RPMI8226 (cell line): Measurements from ENCODE around the gene PERM1.
"Not testable (repeated sequence)": the region's sequence is repeated elsewhere in the genome, so short reads cannot be mapped to it uniquely, and the experiment has no call there.

Experiments
- DNase-seq: peaks from one replicate; pipeline ENCODE4 v3.0.0-alpha.2; 2015

The PERM1 gene

DNA sequence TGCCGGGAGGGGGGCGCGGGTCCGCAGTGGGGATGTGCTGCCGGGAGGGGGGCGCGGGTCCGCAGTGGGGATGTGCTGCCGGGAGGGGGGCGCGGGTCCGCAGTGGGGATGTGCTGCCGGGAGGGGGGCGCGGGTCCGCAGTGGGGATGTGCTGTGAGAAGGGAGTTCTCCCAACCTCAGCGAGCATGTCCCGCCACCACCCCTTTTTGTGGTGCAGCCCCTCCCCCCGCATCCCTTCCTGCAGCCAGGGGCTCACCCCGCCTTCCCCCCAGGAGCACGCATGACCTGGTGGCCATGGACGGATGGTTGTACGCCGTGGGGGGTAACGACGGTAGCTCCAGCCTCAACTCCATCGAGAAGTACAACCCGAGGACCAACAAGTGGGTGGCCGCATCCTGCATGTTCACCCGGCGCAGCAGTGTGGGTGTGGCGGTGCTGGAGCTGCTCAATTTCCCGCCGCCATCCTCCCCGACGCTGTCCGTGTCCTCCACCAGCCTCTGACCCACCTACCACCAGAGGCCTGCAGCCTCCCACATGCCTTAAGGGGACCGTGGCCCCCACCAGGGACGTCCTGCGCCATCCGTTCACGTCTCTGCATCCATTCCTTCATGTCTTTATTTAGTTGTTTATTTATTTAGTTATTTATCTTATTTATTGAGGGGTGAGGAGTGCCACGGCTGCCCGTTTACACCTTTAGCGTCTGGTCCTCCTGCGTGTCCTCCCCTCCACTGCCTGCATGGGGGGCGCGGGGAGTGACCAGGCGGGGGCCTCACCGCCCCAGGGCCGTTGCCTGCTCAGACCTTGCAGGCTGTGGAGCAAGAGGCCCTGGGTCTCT is 17.0 kb downstream of the PERM1 start:
- DNase-seq, result no peak

GRCh38 chr1:963746-964525 is 18.0 kb downstream of the PERM1 start:
- DNase-seq, result no peak

- DNase-seq, result no peak
Observed at GRCh38 chr1:963301-963651, 18.6 kb downstream of the PERM1 start.

DNA sequence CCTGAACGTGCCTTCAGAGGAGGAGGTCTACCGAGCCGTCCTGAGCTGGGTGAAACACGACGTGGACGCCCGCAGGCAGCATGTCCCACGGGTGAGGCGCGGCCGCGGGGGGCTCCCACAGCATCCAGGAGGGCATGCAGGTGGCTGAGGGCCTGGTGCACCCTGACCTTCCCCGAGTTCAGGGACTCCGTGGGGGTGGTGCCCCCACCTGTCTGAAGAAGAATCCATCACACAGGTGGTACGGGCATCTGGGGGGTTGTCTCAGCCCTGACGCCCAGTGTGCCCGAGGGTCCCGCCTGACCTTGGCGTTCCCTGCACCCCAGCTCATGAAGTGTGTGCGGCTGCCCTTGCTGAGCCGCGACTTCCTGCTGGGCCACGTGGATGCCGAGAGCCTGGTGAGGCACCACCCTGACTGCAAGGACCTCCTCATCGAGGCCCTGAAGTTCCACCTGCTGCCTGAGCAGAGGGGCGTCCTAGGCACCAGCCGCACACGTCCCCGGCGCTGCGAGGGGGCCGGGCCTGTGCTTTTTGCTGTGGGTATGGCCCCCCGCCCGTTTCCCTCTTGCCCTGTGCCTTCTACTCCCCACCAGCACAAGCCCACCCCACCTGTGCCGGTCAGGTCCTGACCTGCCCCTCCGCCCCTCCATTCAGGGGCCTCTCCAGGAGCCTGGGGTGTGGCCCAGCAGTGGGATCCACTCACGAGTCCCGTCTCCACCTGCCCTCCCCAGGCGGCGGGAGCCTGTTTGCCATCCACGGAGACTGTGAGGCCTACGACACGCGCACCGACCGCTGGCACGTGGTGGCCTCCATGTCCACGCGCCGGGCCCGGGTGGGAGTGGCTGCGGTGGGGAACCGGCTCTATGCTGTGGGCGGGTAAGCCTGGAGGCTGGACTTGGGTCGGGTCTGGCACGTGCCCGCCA is 19.3 kb downstream of the PERM1 start:
- no peak for DNase-seq

GRCh38 chr1:961132-961669 is 20.7 kb downstream of the PERM1 start:
- DNase-seq, result no peak

DNA sequence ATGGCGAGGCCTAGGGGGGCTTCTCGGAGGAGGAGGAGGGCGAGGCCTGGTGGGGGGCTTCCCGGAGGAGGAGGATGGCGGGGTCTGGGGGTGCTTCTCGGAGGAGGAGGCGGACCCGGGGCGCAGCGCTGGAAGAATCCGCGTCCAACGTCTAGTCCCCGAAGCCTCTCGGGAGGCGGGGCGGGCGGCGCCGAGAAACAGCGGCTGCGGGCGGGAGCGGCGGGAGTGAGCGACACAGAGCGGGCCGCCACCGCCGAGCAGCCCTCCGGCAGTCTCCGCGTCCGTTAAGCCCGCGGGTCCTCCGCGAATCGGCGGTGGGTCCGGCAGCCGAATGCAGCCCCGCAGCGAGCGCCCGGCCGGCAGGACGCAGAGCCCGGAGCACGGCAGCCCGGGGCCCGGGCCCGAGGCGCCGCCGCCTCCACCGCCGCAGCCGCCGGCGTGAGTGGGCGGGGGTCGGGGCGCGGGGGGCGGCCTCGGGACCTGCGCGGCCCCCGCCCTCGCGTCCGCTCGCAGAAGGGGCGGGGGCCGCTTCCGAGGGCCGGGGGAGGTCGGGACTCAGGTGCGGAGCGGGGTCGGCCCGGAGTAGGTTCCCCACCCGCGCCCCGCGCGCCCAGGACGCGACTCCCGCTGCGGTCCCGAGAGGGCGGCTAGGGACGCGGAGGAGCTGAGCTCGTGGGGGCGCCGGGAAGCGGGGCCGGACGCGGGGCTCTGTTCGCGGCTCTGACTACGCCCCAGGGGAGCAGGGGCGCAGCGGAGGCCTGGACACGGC is 21.3 kb downstream of the PERM1 start, which contains the start of gene KLHL17:
Gene KLHL17, plus strand, starts transcription at position 222 of the 769 bp plus-strand sequence. Its CDS starts 110 bp downstream, at position 332.
- DNase-seq, result peak; percentile 89

DNA sequence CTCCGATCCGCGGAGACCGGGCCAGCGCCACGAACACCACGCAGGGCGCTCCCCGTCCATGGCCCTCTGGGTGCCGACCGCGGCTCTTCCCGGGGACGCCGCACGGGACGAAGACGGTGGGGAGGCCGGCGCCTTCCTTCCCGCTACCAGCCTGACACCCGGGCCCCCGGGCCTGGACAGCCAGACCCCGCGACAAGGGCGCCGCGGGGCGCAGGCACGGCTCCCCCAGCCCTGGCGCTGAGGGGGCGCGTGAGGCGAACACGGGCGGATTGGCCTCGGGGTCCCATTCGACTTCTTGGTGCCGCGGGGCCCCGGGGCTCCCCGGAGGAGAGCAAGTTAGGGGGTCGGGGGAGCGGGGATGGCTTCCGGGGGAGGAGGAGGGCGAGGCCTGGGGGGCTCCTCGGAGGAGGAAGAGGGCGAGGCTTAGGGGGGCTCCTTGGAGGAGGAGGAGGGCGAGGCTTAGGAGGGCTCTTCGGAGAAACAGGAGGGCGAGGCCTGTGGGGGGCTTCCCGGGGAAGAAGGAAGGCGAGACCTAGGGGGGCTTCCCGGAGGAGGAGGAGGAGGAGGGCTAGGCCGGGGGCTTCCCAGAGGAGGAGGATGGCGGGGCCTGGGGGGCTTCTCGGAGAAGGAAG is 22.0 kb downstream of the PERM1 start:
- no peak for DNase-seq

GRCh38 chr1:958823-959730 is 22.8 kb downstream of the PERM1 start, which contains the start of gene NOC2L:
TSS of gene NOC2L (minus strand) at chr1:959256. CDS start at chr1:959240, 16 bp downstream.
- DNase-seq, result peak; percentile 96

DNA sequence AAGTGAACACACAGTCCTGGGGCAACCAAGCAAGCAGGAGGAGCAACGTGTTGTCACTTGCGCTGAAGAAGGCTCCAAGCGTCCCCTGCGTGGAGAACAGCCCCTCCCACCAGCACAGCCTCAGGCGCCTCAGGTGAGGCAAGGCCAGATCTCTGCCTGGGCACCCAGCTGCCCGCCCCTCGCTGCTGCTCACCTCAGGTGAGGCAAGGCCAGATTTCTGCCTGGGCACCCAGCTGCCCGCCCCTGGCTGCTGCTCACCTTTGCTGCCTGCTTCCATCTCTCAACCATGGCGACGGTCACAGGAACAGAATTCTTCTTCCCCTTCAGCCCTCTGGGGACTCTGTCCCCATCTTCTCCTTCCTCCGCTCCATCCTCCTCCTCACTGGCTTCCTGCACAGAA is 25.3 kb downstream of the PERM1 start:
- no peak for DNase-seq

DNA sequence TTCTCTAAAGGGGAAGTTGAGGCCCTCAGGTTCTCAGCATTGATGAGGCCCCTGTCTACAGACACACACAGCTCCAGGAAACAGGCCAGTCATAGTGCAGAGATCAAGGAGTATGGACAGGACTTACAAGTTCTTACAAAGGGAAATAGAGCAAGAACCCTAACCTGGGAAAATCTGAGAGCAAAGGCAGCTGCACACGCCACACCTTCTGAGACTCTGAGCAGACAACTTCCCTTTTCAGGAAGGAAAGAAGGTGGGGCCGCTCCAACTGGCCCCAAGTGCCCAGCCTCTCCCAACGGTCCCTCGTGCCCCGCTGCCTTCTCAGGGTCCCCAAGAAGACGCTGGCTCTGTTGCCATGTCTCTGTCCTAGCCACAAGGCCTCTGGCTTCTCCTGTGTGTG is 26.4 kb downstream of the PERM1 start:
- DNase-seq, result no peak

- DNase-seq, result no peak
Observed at GRCh38 chr1:954927-955326, 27.0 kb downstream of the PERM1 start.

- no peak for DNase-seq
Observed at GRCh38 chr1:953524-954320, 28.2 kb downstream of the PERM1 start.

DNA sequence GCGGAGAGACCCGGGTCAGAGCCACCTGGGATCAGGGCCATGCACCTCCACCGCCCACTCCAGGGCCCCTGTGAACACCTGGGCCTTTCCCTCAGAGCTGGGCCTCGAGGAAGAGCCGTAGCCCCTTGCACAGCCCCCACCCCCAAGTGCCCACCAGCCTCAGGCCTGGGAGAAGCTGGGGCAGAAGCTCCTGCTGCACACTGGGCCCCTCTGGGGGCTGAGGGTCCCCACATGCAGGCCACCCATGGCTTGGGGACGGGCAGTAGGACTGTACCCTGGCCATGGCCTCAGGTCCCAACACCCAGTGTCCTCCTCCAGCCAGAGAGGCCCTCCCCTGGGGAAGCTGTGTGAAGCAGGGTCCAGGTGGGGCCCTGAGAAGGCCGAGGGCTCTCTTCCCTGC is 29.3 kb downstream of the PERM1 start:
- no peak for DNase-seq

GRCh38 chr1:952201-952600 is 29.7 kb downstream of the PERM1 start:
- no peak for DNase-seq

GRCh38 chr1:951364-951763 is 30.5 kb downstream of the PERM1 start:
- DNase-seq, result no peak

GRCh38 chr1:950881-951280 is 31.0 kb downstream of the PERM1 start:
- DNase-seq, result no peak

DNA sequence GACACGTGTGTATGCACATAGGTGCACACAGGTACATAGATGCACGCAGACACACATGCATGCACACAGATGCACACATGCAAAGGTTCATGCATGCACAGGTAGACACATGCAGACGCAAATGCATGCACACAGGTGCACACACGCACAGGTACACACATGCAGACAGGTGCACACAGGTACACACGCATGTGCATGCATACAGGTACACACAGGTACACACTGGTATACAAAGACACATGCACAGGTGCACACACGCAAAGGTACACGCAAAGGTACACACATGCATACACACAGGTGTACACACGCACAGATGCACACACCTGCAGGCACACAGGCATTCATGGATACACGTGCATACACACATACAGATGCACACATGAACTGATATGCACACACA is 31.6 kb downstream of the PERM1 start:
- no peak for DNase-seq

DNA sequence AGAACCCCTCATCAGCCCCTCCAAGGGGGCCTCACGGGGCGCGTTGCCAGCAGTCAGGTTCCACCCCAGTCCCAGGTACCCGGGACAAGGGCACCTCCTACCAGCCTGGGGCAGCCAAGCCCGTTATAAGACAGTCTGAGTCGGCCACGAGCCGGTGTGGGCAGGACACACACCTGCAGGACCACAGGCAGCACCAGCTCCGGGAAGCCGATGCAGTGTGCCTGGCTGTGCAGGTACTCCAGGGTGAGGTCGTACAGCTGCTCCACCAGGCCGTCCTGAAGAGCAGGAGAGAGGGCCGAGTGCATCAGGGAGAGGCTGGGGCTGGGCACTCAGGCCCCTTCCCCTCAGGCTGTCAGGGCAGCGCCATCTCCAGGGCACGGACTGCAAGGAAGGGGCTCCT is 33.9 kb downstream of the PERM1 start:
- DNase-seq, result no peak

GRCh38 chr1:946811-947210 is 35.1 kb downstream of the PERM1 start:
- DNase-seq, result not testable (repeated sequence)
